ENCODE data around the gene VSIG1.

DNA sequence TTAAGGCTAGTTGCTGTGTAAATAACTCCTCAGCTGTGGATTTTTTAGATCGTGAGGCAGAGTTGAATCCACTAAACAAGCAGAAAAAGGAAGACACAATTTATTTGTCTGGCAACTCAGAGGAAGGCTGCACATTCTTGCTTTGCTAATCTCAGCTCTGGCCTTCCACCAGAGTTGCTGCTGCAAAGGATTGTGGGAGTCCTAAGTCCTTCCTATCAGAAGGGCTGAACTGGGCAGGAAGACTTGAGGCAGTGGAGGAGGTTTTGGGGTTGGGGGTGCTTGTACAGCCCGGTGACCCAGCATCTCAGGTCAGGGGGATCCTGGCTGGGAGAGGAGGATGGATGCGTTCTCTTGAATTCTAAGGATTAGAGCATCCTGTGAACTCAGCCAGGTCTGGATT is 11.0 kb upstream of the VSIG1 start:
- TF ChIP-seq, protein P1, sequence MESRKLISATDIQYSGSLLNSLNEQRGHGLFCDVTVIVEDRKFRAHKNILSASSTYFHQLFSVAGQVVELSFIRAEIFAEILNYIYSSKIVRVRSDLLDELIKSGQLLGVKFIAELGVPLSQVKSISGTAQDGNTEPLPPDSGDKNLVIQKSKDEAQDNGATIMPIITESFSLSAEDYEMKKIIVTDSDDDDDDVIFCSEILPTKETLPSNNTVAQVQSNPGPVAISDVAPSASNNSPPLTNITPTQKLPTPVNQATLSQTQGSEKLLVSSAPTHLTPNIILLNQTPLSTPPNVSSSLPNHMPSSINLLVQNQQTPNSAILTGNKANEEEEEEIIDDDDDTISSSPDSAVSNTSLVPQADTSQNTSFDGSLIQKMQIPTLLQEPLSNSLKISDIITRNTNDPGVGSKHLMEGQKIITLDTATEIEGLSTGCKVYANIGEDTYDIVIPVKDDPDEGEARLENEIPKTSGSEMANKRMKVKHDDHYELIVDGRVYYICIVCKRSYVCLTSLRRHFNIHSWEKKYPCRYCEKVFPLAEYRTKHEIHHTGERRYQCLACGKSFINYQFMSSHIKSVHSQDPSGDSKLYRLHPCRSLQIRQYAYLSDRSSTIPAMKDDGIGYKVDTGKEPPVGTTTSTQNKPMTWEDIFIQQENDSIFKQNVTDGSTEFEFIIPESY (IDR thresholded peaks at IDR 0.05; ENCODE audit: extremely low read depth, insufficient replicate concordance, low read length) = no peak
- TF ChIP-seq, protein P2, sequence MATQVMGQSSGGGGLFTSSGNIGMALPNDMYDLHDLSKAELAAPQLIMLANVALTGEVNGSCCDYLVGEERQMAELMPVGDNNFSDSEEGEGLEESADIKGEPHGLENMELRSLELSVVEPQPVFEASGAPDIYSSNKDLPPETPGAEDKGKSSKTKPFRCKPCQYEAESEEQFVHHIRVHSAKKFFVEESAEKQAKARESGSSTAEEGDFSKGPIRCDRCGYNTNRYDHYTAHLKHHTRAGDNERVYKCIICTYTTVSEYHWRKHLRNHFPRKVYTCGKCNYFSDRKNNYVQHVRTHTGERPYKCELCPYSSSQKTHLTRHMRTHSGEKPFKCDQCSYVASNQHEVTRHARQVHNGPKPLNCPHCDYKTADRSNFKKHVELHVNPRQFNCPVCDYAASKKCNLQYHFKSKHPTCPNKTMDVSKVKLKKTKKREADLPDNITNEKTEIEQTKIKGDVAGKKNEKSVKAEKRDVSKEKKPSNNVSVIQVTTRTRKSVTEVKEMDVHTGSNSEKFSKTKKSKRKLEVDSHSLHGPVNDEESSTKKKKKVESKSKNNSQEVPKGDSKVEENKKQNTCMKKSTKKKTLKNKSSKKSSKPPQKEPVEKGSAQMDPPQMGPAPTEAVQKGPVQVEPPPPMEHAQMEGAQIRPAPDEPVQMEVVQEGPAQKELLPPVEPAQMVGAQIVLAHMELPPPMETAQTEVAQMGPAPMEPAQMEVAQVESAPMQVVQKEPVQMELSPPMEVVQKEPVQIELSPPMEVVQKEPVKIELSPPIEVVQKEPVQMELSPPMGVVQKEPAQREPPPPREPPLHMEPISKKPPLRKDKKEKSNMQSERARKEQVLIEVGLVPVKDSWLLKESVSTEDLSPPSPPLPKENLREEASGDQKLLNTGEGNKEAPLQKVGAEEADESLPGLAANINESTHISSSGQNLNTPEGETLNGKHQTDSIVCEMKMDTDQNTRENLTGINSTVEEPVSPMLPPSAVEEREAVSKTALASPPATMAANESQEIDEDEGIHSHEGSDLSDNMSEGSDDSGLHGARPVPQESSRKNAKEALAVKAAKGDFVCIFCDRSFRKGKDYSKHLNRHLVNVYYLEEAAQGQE (IDR thresholded peaks at IDR 0.05; ENCODE audit: low read depth) = no peak
- TF ChIP-seq, protein P3, sequence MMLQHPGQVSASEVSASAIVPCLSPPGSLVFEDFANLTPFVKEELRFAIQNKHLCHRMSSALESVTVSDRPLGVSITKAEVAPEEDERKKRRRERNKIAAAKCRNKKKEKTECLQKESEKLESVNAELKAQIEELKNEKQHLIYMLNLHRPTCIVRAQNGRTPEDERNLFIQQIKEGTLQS (IDR thresholded peaks at IDR 0.05) = no peak
- TF ChIP-seq RAD21 (IDR thresholded peaks at IDR 0.05; ENCODE audit: low read depth) = no peak
- TF ChIP-seq, protein P4, sequence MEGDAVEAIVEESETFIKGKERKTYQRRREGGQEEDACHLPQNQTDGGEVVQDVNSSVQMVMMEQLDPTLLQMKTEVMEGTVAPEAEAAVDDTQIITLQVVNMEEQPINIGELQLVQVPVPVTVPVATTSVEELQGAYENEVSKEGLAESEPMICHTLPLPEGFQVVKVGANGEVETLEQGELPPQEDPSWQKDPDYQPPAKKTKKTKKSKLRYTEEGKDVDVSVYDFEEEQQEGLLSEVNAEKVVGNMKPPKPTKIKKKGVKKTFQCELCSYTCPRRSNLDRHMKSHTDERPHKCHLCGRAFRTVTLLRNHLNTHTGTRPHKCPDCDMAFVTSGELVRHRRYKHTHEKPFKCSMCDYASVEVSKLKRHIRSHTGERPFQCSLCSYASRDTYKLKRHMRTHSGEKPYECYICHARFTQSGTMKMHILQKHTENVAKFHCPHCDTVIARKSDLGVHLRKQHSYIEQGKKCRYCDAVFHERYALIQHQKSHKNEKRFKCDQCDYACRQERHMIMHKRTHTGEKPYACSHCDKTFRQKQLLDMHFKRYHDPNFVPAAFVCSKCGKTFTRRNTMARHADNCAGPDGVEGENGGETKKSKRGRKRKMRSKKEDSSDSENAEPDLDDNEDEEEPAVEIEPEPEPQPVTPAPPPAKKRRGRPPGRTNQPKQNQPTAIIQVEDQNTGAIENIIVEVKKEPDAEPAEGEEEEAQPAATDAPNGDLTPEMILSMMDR (IDR thresholded peaks at IDR 0.05 in 2 of 3, conservative IDR thresholded peaks at IDR 0.05 in 1 of 3; ENCODE audit: borderline replicate concordance in 1 of 3, insufficient read depth in 1 of 3, low read depth in 2 of 3, low read length in 2 of 3) = no peak
- no peak for TF ChIP-seq POLR2A (IDR thresholded peaks at IDR 0.05; ENCODE audit: borderline replicate concordance, extremely low read depth, insufficient read depth, insufficient read length)

All from HCT116 (cell line).